ENCODE measurements around the gene RAD51D. TPM values are rescaled to one million over a fixed set of nuclear protein-coding genes. Genes with fewer than 3 reads are reported as not detected.

Gene RAD51D
- total and polyA plus RNA-seq, 2 donors (not counting 3 experiments of a cell fraction or from before 2014, with no cell fraction given) = 15.5 to 27.9 TPM

- TF ChIP-seq JUN (IDR thresholded peaks at IDR 0.05; ENCODE audit: borderline replicate concordance, insufficient read depth, insufficient read length, low read depth) (no peak), MAX (IDR thresholded peaks at IDR 0.05; ENCODE audit: insufficient read depth, insufficient read length) (no peak), FOS (IDR thresholded peaks at IDR 0.05; ENCODE audit: borderline replicate concordance, insufficient read depth, low read length) (no peak), EZH2 (IDR thresholded peaks at IDR 0.05; ENCODE audit: borderline replicate concordance, low read depth, low read length, severe bottlenecking) (no peak)
- ChIA-PET CTCF (interaction anchor here (1.4 to 1.5 kb wide), 2 partner anchors 11 to 53 kb away, joined by 3 to 6 read pairs; partner anchors contain the start of gene RFFL), POLR2A (no interaction called here)
- H3K9ac ChIP-seq (replicated peaks; ENCODE audit: extremely low read depth, insufficient read depth, low read length) = no peak overlapping the region
- no peak overlapping the region for H3K27ac ChIP-seq (ENCODE audit: insufficient read depth, low read depth, low read length)
- H3K36me3 ChIP-seq (ENCODE audit: control insufficient read depth in 2 of 2, extremely low read depth in 1 of 2, insufficient read depth in 2 of 2, low read length in 2 of 2) = no peaks in the 10 kb centered on the region
- peaks cover 11% of the 10 kb centered on the region for H3K4me1 ChIP-seq (ENCODE audit: control insufficient read depth, extremely low read depth, insufficient read depth, low read length)
- no peaks in the 10 kb centered on the region for H3K9me1 ChIP-seq (replicated peaks; ENCODE audit: control insufficient read depth, extremely low read depth, insufficient read depth, low read length)
- no peak overlapping the region for H2AFZ ChIP-seq (ENCODE audit: low read depth, low read length)
- no peak overlapping the region for H3K4me2 ChIP-seq (ENCODE audit: insufficient read depth, low read length)
- intact Hi-C loops (cut with micrococcal nuclease) (no loop called here), dilution Hi-C loops (cut with MboI; ENCODE audit: extremely low pct_ligation_motif_present, low sequenced_read_pairs) (no loop called here)
- no peaks in the 10 kb centered on the region for H3K27me3 ChIP-seq (ENCODE audit: control insufficient read depth in 2 of 2, insufficient read depth in 2 of 2, low read length in 2 of 2)
- no peak overlapping the region for H3K4me3 ChIP-seq (replicated peaks in 1 of 3; ENCODE audit: insufficient read depth in 1 of 3, low read depth in 1 of 3, low read length in 3 of 3)
- DNase-seq (ENCODE audit: low read depth, low spot score) (no peak), FAIRE-seq (no peak)
- peaks cover 4% of the 10 kb centered on the region for H3K79me2 ChIP-seq (ENCODE audit: control insufficient read depth, insufficient read depth, low read length)
- H4K20me1 ChIP-seq (replicated peaks; ENCODE audit: control insufficient read depth, extremely low read depth, insufficient read depth, low read length) = no peaks in the 10 kb centered on the region
- no TSS peak for BruUV-seq (replicated peaks)
- no peaks in the 10 kb centered on the region for H3K9me3 ChIP-seq (replicated peaks; ENCODE audit: control insufficient read depth, insufficient read depth, low read length)
These were observed 66.9 kb downstream of the RAD51D start for GRCh38 chr17:35052780-35053179.

- DNase-seq (ENCODE audit: low read depth, low spot score) (no peak), FAIRE-seq (no peak)
- no peaks in the 10 kb centered on the region for H3K27me3 ChIP-seq (ENCODE audit: control insufficient read depth in 2 of 2, insufficient read depth in 2 of 2, low read length in 2 of 2)
- H3K4me3 ChIP-seq (replicated peaks in 1 of 3; ENCODE audit: insufficient read depth in 1 of 3, low read depth in 1 of 3, low read length in 3 of 3) = no peak overlapping the region
- no peak for TF ChIP-seq CTCF (IDR thresholded peaks at IDR 0.05; ENCODE audit: extremely low read depth in 1 of 2, insufficient read depth in 1 of 2, low read depth in 1 of 2, low read length in 2 of 2)
- TF ChIP-seq MAX (IDR thresholded peaks at IDR 0.05; ENCODE audit: insufficient read depth, insufficient read length) = no peak
- TF ChIP-seq POLR2AphosphoS5 (IDR thresholded peaks at IDR 0.05; ENCODE audit: insufficient read depth, low read depth, low read length) = no peak
- TF ChIP-seq GATA2 (IDR thresholded peaks at IDR 0.05; ENCODE audit: insufficient read depth, insufficient read length, low read depth, low read length) = no peak
- no peak for TF ChIP-seq EZH2 (IDR thresholded peaks at IDR 0.05; ENCODE audit: borderline replicate concordance, low read depth, low read length, severe bottlenecking)
- TF ChIP-seq JUN (IDR thresholded peaks at IDR 0.05; ENCODE audit: borderline replicate concordance, insufficient read depth, insufficient read length, low read depth) = no peak
- no peak for TF ChIP-seq FOS (IDR thresholded peaks at IDR 0.05; ENCODE audit: borderline replicate concordance, insufficient read depth, low read length)
- TF ChIP-seq POLR2A (IDR thresholded peaks at IDR 0.05; ENCODE audit: low read depth, low read length) = no peak
- TF ChIP-seq MYC (IDR thresholded peaks at IDR 0.05; ENCODE audit: low read depth, low read length) = no peak
- ChIA-PET POLR2A (no interaction called here), CTCF (interaction anchor here (1.4 kb wide), 1 partner anchor 52 kb away, joined by 3 read pairs; no protein-coding TSS in a partner anchor)
- H4K20me1 ChIP-seq (replicated peaks; ENCODE audit: control insufficient read depth, extremely low read depth, insufficient read depth, low read length) = no peaks in the 10 kb centered on the region
- H2AFZ ChIP-seq (ENCODE audit: low read depth, low read length) = no peak overlapping the region
- no TSS peak for BruUV-seq (replicated peaks)
- peaks cover 4% of the 10 kb centered on the region for H3K79me2 ChIP-seq (ENCODE audit: control insufficient read depth, insufficient read depth, low read length)
- no peak overlapping the region for H3K27ac ChIP-seq (ENCODE audit: insufficient read depth, low read depth, low read length)
- peaks cover 13% of the 10 kb centered on the region for H3K4me1 ChIP-seq (ENCODE audit: control insufficient read depth, extremely low read depth, insufficient read depth, low read length)
- H3K36me3 ChIP-seq (ENCODE audit: control insufficient read depth in 2 of 2, extremely low read depth in 1 of 2, insufficient read depth in 2 of 2, low read length in 2 of 2) = no peaks in the 10 kb centered on the region
- H3K9me3 ChIP-seq (replicated peaks; ENCODE audit: control insufficient read depth, insufficient read depth, low read length) = no peaks in the 10 kb centered on the region
- H3K9me1 ChIP-seq (replicated peaks; ENCODE audit: control insufficient read depth, extremely low read depth, insufficient read depth, low read length) = no peaks in the 10 kb centered on the region
- intact Hi-C loops (cut with micrococcal nuclease) (no loop called here), dilution Hi-C loops (cut with MboI; ENCODE audit: extremely low pct_ligation_motif_present, low sequenced_read_pairs) (no loop called here)
- no peak overlapping the region for H3K4me2 ChIP-seq (ENCODE audit: insufficient read depth, low read length)
- no peak overlapping the region for H3K9ac ChIP-seq (replicated peaks; ENCODE audit: extremely low read depth, insufficient read depth, low read length)
These were observed 67.4 kb downstream of the RAD51D start for GRCh38 chr17:35052241-35052610.

Data from endothelial cell of umbilical vein (primary cell).